ENCODE measurements around the gene NELL1.

DNA sequence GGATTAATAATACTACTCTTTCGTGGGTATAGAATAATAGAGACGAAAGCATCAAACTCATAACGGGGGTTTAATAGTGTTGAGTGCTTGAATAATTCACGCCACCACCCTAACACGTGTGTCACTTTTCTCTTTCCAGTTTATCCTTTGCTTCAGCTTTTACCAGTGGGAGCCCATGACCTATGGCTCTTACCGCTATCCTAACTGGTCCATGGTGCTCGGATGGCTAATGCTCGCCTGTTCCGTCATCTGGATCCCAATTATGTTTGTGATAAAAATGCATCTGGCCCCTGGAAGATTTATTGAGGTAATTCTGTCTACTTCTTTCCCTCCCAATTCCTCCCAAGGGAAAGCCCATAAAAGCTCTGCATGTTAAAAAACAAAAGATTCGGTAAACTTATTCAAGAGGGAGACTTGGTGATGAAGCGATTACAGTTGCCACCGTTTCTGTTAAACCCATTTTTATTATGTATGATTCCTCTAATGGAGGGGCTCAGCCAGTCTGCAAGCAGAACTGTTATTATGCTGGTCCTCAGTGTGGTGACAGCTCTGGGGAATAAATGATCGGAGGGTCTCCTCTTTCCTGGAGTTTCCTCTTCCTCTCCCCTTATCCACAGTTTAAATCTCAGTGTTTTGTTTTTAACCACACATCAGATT is 17.1 kb upstream of the NELL1 start:
- TF ChIP-seq POLR2A (IDR thresholded peaks at IDR 0.05; ENCODE audit: low read depth, low read length) (no peak), POLR2AphosphoS5 (IDR thresholded peaks at IDR 0.05; ENCODE audit: low read depth, low read length) (no peak), SPI1 (IDR thresholded peaks at IDR 0.05; ENCODE audit: low read depth, low read length) (no peak), TAF1 (IDR thresholded peaks at IDR 0.05; ENCODE audit: low read depth, low read length) (no peak)
